HG03196 (cell line): Measurements from ENCODE around the gene FAM222A.

ENCODE experiments used
- ATAC-seq: cut with Tn5 transposase; IDR thresholded peaks from one replicate; pipeline ENCODE4 v1.9.1; 2021; ENCODE audit not compliant: unreplicated experiment

Gene FAM222A

GRCh38 chr12:109770861-109771670 lies 57.4 kb downstream of the FAM222A start:
- ATAC-seq: no peak

GRCh38 chr12:109771746-109772621 lies 58.4 kb downstream of the FAM222A start:
- ATAC-seq: no peak

- no peak for ATAC-seq
These were observed 59.1 kb downstream of the FAM222A start for GRCh38 chr12:109772622-109773321.

- no peak for ATAC-seq
These were observed 59.9 kb downstream of the FAM222A start for GRCh38 chr12:109773384-109774011.

GRCh38 chr12:109775172-109775881 lies 61.7 kb downstream of the FAM222A start:
- no peak for ATAC-seq

- no peak for ATAC-seq
These were observed 63.0 kb downstream of the FAM222A start for GRCh38 chr12:109776624-109777023.

- ATAC-seq: no peak
These were observed 63.9 kb downstream of the FAM222A start for GRCh38 chr12:109777544-109777943.

GRCh38 chr12:109778684-109779083 lies 65.1 kb downstream of the FAM222A start:
- no peak for ATAC-seq

- ATAC-seq: no peak
These were observed 65.8 kb downstream of the FAM222A start for GRCh38 chr12:109779382-109779781.

GRCh38 chr12:109781668-109782325 lies 68.2 kb downstream of the FAM222A start:
- ATAC-seq: no peak

GRCh38 chr12:109782326-109782703 lies 68.7 kb downstream of the FAM222A start:
- ATAC-seq: no peak

GRCh38 chr12:109783135-109783964 lies 69.7 kb downstream of the FAM222A start:
- ATAC-seq: no peak

- ATAC-seq: no peak
These were observed 70.3 kb downstream of the FAM222A start for GRCh38 chr12:109783965-109784244.

GRCh38 chr12:109785854-109786253 lies 72.2 kb downstream of the FAM222A start:
- ATAC-seq: no peak

GRCh38 chr12:109786799-109787198 lies 73.2 kb downstream of the FAM222A start:
- no peak for ATAC-seq

GRCh38 chr12:109789526-109790048 lies 76.0 kb downstream of the FAM222A start:
- ATAC-seq: no peak

GRCh38 chr12:109792992-109793391 lies 79.4 kb downstream of the FAM222A start:
- no peak for ATAC-seq

GRCh38 chr12:109793411-109793810 lies 79.8 kb downstream of the FAM222A start:
- ATAC-seq: no peak
